ENCODE measurements around the gene MS4A13.
"Not testable (repeated sequence)": the region's sequence is repeated elsewhere in the genome, so short reads cannot be mapped to it uniquely, and the experiment has no call there.

The MS4A13 gene

GRCh38 chr11:60528934-60529333 lies 13.7 kb downstream of the MS4A13 start:
- Histone ChIP-seq H3K4me1 (no peaks in the 10 kb centered on the region), H3K9me3 (ENCODE audit: control insufficient read depth, low read length) (no peaks in the 10 kb centered on the region), H3K27me3 (ENCODE audit: control insufficient read depth, insufficient read depth, low read length) (no peaks in the 10 kb centered on the region), H3K79me2 (no peaks in the 10 kb centered on the region), H3K36me3 (ENCODE audit: control insufficient read depth, insufficient read depth, low read length) (no peaks in the 10 kb centered on the region), H3K9ac (no peak overlapping the region), H3K27ac (no peak overlapping the region), H2AFZ (no peak overlapping the region), H3K4me3 (ENCODE audit: low read depth, low read length) (no peak overlapping the region), H3K4me2 (ENCODE audit: low read length) (no peak overlapping the region)
- no peak for TF ChIP-seq CTCF (IDR thresholded peaks at IDR 0.05)

GRCh38 chr11:60530454-60531100 lies 15.4 kb downstream of the MS4A13 start:
- Histone ChIP-seq H3K27me3 (ENCODE audit: control insufficient read depth, insufficient read depth, low read length) (no peaks in the 10 kb centered on the region), H3K36me3 (ENCODE audit: control insufficient read depth, insufficient read depth, low read length) (no peaks in the 10 kb centered on the region), H3K79me2 (no peaks in the 10 kb centered on the region), H3K27ac (no peak overlapping the region), H3K9ac (no peak overlapping the region), H3K4me3 (ENCODE audit: low read depth, low read length) (no peak overlapping the region), H3K4me2 (ENCODE audit: low read length) (no peak overlapping the region), H2AFZ (no peak overlapping the region), H3K9me3 (ENCODE audit: control insufficient read depth, low read length) (no peaks in the 10 kb centered on the region), H3K4me1 (no peaks in the 10 kb centered on the region)
- no peak for TF ChIP-seq CTCF (IDR thresholded peaks at IDR 0.05)

GRCh38 chr11:60532383-60532782 lies 17.2 kb downstream of the MS4A13 start:
- H3K9me3 ChIP-seq (ENCODE audit: control insufficient read depth, low read length); H3K27me3 ChIP-seq (ENCODE audit: control insufficient read depth, insufficient read depth, low read length); H3K4me3 ChIP-seq (ENCODE audit: low read depth, low read length); H3K36me3 ChIP-seq (ENCODE audit: control insufficient read depth, insufficient read depth, low read length); H3K27ac ChIP-seq; H3K4me1 ChIP-seq; H3K79me2 ChIP-seq; H3K9ac ChIP-seq; H3K4me2 ChIP-seq (ENCODE audit: low read length); H2AFZ ChIP-seq: not testable (repeated sequence)

GRCh38 chr11:60538627-60539026 lies 23.4 kb downstream of the MS4A13 start:
- H2AFZ ChIP-seq; H3K4me3 ChIP-seq (ENCODE audit: low read depth, low read length); H3K27me3 ChIP-seq (ENCODE audit: control insufficient read depth, insufficient read depth, low read length); H3K4me1 ChIP-seq; H3K9ac ChIP-seq; H3K36me3 ChIP-seq (ENCODE audit: control insufficient read depth, insufficient read depth, low read length); H3K79me2 ChIP-seq; H3K9me3 ChIP-seq (ENCODE audit: control insufficient read depth, low read length); H3K4me2 ChIP-seq (ENCODE audit: low read length); H3K27ac ChIP-seq: not testable (repeated sequence)

- Histone ChIP-seq H3K79me2 (no peaks in the 10 kb centered on the region), H2AFZ (no peak overlapping the region), H3K27me3 (ENCODE audit: control insufficient read depth, insufficient read depth, low read length) (no peaks in the 10 kb centered on the region), H3K4me2 (ENCODE audit: low read length) (no peak overlapping the region), H3K9ac (no peak overlapping the region), H3K9me3 (ENCODE audit: control insufficient read depth, low read length) (no peaks in the 10 kb centered on the region), H3K36me3 (ENCODE audit: control insufficient read depth, insufficient read depth, low read length) (no peaks in the 10 kb centered on the region), H3K4me1 (no peaks in the 10 kb centered on the region), H3K27ac (no peak overlapping the region), H3K4me3 (ENCODE audit: low read depth, low read length) (no peak overlapping the region)
- TF ChIP-seq CTCF (IDR thresholded peaks at IDR 0.05): no peak
These were observed 28.9 kb downstream of the MS4A13 start for GRCh38 chr11:60544077-60544476.

GRCh38 chr11:60561254-60561653 lies 46.1 kb downstream of the MS4A13 start:
- Histone ChIP-seq H3K27me3 (ENCODE audit: control insufficient read depth, insufficient read depth, low read length) (no peaks in the 10 kb centered on the region), H3K4me1 (no peaks in the 10 kb centered on the region), H2AFZ (no peak overlapping the region), H3K9ac (no peak overlapping the region), H3K27ac (no peak overlapping the region), H3K36me3 (ENCODE audit: control insufficient read depth, insufficient read depth, low read length) (no peaks in the 10 kb centered on the region), H3K4me3 (ENCODE audit: low read depth, low read length) (no peak overlapping the region), H3K79me2 (no peaks in the 10 kb centered on the region), H3K4me2 (ENCODE audit: low read length) (no peak overlapping the region), H3K9me3 (ENCODE audit: control insufficient read depth, low read length) (no peaks in the 10 kb centered on the region)
- no peak for TF ChIP-seq CTCF (IDR thresholded peaks at IDR 0.05)

Data from parathyroid adenoma (tissue), 2 donors.